HL-60/S4 (cell line): ENCODE data around the gene GAB1.
"Not testable (repeated sequence)": the region's sequence is repeated elsewhere in the genome, so short reads cannot be mapped to it uniquely, and the experiment has no call there.

Experiments
- in situ Hi-C: fragments of 300-500 bp; cut with MboI; formaldehyde crosslinking; loops from 2 replicates; pipeline ENCODE4 v1.14.3; 2022; ENCODE audit warnings: low sequenced_read_pairs

GAB1 gene

GRCh38 chr4:143337600-143338287 is 1.1 kb downstream of the GAB1 start:
- in situ Hi-C loops = no loop called here

DNA sequence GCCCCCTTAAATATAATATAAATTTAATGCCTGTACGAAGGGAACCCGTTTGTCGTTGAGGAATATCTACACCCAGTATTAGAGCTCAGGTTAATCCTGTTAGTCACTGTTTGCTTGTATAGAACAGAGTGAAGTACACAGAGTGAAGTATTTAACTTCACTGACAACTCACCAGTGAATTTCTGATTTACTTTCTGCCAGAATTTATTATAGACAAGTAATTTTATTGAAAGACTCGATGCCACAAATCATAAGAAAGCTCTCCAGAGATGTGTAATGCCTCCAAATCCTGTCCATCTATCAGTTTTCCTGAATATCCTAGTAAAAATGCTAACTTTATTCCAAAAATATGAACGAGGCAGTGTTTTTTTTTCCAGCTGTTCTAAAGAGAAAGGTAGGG is 1.6 kb downstream of the GAB1 start:
- in situ Hi-C loops = no loop called here

GRCh38 chr4:143339497-143339896 is 2.8 kb downstream of the GAB1 start:
- in situ Hi-C loops = no loop called here

GRCh38 chr4:143341186-143341755 is 4.6 kb downstream of the GAB1 start:
- in situ Hi-C loops = no loop called here

- in situ Hi-C loops = no loop called here
Observed at GRCh38 chr4:143343276-143343831, 6.7 kb downstream of the GAB1 start.

DNA sequence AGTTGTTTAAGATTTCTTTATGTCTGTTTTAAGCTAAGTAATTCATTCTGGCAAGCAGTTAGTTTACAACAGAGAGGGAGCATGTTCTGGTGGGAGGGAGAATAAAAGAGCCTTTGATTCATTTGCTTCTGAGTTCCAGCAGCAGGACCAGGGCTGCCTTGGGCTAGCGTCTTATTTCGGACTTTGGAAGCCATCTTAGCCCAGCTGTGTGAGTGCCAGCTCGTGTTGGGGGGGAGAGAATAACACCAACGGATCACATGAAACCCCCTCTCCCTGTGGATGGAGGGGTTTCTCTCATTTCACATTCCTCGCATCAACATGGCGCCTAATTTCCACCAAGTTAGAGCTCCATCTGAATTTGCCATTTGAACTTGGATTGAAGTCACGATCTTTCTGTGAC is 7.4 kb downstream of the GAB1 start:
- in situ Hi-C loops = no loop called here

GRCh38 chr4:143344774-143345173 is 8.1 kb downstream of the GAB1 start:
- in situ Hi-C loops = no loop called here

GRCh38 chr4:143345356-143345755 is 8.7 kb downstream of the GAB1 start:
- in situ Hi-C loops = no loop called here

- in situ Hi-C loops = no loop called here
Observed at GRCh38 chr4:143346206-143346605, 9.5 kb downstream of the GAB1 start.

DNA sequence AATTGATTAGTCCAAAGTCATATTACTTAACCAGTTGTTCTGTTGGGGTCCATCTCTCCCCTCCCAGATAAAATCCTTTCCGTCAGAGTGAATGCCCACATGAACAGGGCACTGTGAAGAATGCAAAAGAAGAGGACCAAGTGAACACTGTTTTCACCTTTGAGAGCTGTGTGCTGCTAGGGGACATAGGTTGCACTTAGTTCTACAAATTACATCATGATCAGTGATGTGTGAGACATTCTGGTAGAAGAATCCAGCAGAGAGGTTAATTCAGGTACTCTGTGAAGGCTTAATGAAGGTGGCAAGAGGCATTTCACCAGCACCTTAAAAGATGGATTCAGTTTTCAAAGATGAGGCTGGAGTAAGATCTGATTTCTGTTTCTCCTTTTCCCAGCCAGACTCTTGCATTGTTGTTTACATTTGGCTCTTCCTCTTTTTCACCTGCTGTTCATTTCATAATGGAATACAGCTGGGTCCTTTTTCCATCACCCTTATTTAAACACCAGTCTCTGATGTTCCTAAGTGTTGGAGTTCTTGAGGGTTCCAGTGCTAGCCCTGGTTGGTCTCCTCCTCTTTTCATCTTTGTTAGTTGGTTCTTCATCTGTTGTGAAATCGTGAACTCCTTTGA is 10.9 kb downstream of the GAB1 start:
- in situ Hi-C loops = no loop called here

DNA sequence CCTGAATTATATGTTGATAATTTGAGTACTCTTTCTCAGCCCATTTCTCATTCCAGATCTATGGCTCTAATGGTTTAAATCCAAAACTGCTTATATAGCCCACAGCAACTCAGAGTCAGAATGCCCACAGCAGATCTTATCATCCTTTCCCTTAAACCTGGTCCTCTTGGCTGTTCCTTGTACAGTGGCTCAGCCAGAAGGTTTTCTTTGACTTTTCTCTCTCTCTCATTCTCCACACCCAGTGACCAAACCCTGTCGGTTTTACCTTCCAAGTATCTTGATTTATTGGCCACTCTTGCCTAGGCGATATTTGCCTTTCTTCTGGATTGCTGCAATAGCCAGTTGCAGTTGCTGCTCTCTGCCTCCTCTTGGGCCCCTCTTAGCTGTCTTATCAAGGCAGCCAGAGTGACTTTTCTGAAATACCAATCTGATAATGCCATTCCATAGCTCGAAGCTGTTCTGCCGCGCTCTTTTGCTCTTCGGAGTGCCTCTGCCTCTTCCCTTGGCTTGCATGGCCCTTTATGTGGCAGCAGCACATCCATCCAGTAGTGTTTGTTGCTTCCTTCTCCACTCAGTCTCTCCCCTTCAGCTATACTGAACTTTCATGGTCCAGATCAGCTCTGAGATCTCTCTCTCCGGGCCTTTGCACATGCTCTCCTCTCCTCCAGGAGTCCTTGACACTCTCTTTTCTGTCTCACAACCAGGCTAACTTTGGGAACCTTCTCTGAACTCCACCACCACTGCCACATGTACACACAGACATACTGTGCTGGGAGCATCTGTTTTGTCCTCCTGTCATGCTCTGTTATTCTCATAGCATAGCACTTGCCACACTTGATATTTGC is 11.8 kb downstream of the GAB1 start:
- in situ Hi-C loops = no loop called here

GRCh38 chr4:143349858-143350527 is 13.3 kb downstream of the GAB1 start:
- in situ Hi-C loops = not testable (repeated sequence)

DNA sequence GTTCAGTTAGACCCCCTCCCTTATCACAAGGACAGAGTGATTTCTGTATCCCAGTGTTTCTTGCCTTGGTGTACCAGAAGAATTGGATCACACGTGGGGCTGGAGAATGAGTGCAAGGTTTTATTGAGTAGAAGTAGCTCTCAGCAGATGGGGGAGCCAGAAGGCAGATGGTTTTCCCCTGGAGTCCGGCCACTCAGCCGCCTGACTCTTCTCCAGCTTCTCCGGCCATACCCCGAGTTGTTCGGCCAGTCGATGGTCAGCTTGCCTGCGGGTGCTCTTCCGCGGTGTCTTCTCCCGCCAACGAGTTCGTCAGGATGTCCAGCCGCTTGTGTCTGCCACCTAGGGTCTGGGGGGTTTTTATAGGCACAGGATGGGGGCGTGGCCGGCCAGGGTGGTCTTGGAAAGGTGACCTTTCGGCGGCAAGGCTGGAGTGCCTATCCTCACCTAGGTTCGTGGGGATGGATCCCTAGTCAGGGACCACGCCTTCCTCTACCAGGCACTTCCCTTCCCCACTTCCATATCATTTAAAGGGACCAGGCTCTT is 14.5 kb downstream of the GAB1 start:
- in situ Hi-C loops = no loop called here

- in situ Hi-C loops = no loop called here
Observed at GRCh38 chr4:143351774-143352451, 15.2 kb downstream of the GAB1 start.

DNA sequence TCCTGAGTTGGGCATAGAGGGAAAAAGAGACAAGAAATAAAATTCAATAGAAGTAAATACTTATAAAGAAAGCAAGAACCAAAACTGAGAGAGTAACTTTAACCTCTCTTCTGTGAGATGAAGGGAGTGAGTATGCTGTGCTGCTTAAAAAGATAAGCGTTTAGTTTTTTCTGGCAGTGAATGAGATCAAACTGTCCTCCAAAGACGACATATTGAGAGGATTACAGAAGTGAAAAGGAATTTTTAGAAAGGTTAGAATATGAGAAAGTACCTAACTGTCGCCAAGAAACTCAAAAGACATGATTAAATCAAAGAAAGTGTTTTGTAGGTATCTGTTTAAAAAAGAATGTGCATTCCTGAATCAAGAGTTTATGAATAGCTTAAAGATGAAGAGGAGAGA is 16.0 kb downstream of the GAB1 start:
- in situ Hi-C loops = no loop called here

DNA sequence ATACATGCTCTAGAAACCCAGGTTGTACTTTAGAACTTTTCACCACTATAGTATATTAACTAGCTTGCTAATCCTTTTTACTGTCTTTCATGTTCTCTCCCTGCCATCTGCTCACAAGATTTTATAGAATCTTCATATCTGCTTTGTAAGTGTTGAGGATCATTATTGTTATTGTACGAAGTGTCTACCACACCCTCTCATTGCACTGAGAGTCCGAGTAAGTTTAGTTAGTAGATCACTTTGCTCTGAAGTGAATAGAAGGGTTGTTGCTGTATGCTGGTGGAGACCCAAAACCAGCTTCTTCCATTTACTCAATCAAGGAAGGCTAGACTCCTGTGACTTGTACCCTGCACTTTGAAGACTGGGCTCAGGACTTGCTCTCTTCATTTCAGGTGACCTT is 17.1 kb downstream of the GAB1 start:
- in situ Hi-C loops = no loop called here

GRCh38 chr4:143354990-143355389 is 18.3 kb downstream of the GAB1 start:
- in situ Hi-C loops = no loop called here

DNA sequence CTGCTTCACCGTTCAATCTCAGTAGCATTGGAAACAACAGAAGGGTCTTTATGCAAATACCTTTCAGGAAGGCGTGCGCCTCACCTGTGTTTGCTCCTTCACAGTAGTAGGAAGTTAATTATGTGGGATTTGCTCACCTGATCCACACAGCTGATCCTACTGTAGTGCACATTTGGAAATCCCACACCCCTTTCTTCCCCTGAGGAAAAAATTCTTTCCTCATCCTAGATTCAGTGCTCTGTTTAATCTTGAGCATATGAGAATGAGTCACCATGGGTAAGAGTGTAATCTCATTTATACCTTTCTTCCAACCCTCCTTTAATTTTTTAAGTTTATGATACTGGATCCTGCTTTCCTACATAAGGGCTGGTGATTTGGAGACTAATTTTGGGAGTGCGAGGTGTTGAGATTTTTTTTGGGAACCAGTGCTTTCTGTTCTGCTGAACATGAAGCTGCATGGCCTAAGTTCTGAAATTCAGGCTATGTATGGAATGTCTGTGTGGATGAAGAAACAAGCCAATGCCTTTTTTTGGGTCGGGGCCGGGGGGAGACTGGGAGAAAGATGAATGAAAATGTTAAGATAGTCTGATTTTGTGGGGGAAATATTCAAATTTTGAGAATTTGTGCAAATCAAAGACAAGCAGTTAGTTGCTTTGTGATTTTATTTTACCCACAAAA is 19.0 kb downstream of the GAB1 start:
- in situ Hi-C loops = no loop called here

DNA sequence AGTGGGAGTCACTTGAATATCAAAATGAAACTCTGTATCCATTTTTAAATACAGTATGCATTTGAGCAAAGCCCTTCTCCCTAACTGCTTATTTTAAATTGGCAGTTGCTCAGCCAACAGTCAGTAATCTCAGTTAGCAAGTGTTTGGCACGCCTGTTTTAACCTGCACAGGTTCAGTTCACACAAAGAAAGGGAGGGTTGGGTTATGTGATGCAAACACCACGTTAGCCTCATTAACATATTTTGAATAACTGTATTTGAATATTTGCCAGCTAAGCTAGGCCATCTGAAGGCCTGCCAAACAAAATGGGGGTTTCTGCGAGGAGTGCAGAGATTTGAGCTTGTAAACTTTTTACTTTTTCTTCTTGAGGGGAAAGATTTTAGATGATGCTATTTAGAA is 19.8 kb downstream of the GAB1 start:
- in situ Hi-C loops = no loop called here
